NCI-H1048 (cell line): ENCODE data around the gene RALY.

Experiments
- DNase-seq: peaks from one replicate; lab custom pipeline; 2025; lab: John Stamatoyannopoulos, UW

The RALY gene

DNA sequence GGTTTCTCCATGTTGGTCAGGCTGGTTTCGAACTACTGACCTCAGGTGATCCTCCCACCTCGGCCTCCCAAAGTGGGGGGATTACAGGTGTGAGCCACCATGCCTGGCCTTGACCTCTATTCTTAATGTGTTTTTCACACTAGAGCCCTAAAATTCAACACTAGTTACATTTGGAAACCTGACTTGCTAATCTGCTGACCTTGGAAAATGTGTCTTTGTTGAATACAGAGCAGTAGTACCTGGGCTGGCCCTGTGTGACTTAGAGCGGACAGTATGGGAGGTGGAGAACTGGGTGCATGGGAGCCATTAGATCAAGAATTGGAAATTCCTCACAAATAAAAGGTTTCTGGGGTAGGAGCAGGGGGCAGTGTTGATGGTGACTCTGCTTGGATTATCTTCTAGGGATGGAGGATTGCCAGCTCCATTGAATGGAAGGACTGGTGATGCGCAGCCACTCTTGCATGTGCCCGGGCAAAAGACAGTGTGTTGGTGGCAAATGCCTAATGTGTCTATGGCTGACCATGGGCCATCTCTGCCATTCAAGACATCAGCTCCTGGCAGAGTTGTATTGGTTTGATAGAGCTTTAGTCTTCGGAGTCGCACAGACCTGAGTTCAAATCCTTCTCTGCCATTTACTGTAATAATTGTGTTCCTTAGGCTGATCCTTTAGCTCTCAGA lies 53.4 kb downstream of the RALY start:
- DNase-seq: no peak

DNA sequence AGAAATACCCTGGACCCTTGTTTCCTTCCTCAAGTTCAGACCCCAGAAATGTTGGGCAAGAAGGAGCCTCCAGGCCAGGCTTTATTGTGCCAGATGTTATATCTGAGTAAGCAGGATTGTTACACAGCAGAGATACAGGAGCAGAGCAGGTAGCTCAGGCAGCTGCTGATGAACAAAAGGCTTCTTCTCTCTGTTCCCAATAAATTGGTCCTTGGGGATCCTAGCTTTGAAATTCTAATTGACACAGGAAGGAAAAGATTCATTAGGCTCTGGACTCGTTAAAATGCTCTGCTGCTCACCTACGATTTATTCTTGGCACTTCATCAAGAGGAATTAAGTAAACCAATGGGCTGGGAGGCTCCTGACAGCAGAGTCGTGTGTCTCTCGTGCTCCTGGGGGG lies 54.2 kb downstream of the RALY start:
- no peak for DNase-seq

DNA sequence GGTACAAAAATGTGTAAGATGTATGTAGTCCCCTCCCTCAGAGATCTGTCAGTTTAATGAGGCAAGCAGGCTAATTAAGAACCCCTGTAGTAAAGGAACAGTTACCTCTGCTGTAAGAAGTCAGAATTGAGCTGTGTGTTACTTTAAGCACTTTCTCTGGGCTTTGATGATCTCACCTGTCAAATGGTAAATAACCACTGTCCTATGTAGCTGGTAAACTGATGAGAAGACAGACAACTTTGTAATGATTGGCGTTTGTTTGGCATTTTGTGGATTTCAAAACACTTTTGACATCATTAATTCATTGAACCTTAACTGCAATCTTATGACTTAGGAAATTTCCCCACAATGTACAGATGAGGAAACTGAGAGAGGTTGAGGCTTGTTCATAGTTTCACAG lies 55.7 kb downstream of the RALY start:
- DNase-seq: no peak

DNA sequence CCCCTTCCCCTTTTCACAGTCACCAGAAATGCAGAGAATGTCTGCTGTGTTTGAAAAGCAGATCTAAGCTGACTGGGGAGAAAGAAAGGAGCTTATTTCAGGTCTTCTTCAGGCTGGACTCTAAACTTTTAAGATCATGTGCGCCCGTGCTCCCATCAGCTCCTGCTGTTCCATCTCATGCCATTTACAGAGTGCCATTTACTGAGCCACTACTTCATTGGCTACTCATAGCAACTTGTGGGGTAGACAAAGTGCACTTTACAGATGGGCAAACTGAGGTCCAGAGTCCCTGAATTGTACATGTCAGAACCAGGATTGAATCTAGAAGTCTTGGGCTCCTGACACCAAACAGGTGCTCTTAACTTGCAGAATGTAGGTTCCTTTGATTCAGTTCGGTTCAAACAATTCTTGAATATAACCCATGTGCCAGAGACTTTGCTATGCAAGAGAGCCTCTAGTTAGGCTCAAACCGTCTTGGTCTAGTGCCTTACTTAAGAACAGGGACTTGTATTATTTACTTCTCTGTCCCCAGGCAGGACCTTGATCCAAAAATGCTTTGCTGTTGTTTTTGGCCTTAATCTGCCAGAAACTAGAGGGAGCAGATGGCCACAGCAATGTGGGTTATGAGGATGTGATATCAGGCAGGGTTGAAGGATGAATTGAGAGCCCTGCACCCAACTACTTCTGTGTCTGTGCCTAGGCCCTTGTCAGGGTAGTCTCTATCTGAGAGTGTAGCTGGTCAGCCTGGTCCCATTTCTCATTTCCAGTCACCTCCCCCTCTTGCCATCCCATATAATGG lies 56.4 kb downstream of the RALY start:
- DNase-seq: no peak

DNA sequence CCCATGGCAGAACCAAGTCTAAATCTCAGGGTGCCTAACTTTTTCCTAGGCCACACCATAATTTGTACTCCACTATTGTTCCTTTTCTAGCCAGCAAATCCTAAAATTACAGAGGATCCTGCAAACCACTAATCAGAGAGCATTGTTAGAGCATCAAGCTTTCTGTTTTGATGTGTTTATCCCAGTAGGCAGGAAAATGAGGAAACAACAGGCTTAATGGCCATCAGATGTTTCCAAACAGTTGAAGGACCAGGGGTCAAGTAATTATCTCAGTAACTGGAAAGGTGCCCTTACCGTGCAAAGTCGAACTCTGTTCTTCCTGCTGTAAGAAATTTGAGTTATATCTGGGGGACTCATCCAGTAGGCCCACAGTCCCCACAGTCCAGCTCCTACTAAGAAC lies 58.7 kb downstream of the RALY start:
- DNase-seq: no peak

DNA sequence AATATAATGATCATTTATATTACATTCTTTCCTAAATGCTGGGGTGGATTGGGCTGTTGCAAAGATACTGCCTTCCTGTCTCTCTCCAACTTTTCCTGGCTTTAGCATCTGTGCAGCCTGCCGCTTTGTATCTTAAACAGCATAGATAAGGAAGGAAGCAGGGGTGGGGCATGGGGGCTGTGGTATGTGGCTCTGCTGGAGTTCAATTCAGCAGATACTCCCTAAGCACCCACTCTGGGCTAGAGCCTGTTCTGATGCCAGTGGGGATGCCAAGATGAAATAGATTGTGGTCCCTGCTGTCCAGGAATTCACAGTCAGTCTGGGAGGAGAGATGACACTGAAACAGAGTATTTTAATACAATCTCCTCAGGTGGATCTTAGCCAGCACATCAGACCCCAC lies 61.6 kb downstream of the RALY start:
- DNase-seq: no peak

DNA sequence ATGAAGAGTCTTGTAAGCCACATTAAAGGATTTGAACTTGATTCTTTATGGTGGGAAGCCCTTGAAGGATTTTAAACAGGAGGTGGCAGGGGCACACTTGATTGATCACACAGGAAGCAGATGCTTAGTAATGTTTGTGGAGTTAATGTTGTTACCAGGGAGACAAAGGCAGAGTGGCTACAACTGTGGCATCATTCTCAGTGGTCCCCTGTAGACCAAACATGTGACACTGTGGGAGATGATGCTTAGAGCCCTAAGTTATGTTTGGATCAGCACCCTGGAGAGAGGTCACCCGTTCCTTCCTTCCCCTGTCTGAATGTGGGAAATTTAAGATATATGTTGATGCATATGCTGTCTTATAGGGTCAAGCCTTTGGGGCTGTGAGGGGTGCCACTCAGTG lies 65.1 kb downstream of the RALY start:
- no peak for DNase-seq

DNA sequence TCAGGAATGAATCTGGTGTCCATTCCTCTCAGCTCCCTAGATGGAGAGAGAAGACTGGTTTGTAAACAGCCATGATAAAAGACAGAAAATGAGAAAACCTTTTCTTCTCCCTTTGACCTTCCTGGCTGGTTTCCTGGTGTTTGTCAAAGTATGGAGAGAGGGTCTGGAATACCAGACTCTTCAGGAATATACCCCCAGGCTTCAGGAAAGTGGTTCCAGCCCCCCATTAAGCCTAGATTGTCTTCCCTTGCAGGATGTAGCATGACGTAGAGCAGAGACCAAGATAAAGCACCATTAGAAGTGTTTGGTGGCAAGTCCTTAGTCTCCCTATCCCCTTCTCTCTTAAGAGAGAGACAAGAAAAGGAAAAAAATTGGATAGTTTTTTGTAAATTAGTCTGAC lies 67.3 kb downstream of the RALY start:
- DNase-seq: no peak

DNA sequence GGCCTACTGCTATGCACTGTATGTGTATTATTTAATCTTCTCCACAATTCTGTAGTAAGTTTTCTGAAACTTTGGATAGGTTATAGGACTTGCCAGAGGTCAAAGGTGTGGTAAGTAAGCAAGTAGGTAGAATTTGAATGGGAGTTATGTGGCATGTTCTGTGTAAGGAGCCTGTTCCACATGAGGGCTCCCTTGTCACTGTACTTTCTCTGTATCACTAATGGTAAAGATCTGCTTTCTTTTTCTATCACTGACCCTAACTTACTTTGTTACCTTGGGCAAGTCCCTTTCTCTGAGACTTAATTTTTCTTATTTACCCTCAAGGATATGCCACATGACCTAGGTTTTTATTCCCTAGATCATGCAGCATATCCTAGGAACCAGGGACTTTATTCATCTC lies 68.0 kb downstream of the RALY start:
- no peak for DNase-seq

DNA sequence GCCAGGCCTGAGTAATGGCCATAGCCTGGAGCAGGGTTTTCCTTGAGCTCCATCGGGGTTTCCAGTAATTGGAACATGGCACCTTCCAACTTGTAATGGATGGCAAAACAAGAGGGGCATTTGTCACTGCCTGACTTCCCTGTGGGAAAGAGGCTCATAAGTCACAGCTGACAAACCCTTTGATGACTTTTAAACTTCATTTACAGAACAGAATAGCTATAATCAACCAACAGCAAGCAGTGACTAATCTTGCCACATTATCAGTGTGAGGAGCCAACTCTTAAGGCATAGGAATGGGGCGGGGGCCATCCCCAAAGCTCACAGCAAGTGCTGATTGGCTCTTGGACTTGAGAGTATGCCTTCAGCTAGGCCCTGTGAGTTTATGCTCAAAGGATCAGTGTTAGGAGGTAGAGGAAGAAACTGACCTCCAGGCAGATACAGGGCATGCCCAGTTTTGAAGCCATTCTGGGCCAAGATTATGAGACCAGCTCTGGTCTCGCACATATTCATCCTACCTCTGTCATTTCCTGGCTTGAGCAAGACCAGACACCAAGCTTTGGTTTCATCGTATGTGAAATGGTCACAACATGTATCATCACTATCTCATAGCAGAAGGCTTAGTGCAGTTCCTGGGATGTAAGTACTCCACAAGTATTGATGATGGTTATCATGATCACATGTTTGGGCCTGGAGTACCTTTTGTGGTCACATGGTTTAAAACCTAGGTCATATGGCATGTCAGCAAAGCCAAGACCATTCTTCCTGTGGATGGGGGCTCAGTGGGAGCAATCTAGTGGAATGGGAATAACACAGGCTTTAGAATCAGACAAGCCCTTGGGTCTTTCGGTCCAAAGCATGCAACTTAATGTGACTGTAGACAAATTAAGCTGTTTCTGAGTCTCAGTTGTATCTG lies 69.1 kb downstream of the RALY start:
- DNase-seq: no peak

DNA sequence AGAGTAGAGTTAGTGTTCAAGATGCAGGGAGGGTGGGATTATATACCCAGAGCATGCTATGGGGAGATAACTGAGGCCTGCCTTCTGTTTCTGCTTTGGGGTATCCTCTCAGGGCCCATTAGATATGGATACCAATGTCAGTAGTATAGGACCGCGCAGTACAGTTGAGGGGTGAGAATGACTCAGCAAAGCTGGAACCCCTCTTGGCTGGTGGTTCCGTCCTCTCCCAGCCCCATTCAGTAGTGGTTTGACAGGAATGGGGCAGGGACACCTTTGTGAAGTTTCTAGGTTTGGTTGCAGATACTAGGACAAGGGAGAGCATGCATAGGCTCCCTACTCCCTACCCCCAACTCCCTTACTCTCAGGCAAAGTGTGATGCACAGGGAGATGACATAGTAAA lies 70.6 kb downstream of the RALY start:
- no peak for DNase-seq

DNA sequence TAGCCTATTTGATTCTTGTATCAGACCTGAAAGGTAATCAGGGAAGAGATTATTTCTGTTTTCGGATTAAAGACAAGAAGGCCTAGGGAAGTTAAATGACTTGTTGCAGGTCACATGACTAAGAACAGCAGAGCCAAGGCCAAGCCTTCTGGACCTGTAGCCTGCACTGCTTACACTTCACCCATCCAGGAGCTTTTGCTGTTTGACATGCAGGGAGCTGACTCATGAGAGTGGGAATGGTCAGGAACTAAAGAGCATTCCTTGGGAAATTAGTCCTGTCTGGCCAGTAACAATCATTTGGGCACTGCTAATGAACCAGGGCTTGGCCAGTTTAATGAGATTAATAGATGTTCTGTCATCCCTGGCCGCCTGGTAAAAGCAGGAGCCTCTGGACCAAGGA lies 71.5 kb downstream of the RALY start:
- DNase-seq: no peak

DNA sequence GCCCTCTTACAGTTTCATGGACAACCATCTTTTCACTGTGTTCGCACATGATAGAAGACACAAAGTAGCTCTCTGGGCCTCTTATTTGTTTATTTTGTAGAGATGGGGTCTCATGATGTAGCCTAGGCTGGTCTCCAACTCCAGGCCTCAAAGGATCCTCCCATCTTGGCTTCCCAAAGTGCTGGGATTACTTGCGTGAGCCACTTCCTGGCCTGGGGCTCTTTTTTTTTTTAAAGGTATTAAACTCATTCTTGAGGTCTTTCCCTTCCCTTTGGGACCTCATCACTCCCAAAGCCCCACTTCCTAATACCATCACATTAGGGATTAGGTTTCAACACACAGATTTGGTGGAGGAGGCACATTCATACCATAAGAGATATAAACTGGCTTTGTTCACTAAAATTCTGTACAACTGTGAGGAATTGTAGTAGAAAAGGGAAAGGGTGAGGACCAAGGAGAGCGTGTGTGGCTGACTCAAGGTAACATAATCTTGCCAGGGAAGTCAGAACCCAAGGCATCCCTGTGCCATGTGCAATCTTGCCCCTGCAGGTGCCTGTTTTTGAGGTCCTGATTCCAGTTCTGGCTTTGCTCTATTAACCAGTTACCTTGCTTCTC lies 72.9 kb downstream of the RALY start:
- DNase-seq: no peak

DNA sequence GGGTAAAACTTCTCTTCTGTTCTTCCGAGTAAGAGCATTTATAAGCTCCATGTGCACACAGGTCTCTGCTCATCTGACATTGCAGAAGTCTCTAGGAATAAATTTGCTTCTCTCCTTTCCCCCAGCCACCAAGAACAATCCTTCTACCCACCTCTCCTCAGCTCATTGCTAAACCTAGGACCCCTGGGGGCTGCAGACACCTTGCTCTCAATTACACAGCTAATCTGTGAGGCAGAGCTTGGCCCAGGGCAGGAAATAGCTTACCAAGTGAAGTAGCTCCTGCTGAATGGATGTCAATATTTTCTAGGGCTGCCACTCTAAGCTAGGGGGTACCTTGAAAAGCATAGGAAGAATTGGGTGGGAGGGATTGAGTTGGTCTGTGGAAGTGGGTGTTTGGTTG lies 74.3 kb downstream of the RALY start:
- DNase-seq: no peak

DNA sequence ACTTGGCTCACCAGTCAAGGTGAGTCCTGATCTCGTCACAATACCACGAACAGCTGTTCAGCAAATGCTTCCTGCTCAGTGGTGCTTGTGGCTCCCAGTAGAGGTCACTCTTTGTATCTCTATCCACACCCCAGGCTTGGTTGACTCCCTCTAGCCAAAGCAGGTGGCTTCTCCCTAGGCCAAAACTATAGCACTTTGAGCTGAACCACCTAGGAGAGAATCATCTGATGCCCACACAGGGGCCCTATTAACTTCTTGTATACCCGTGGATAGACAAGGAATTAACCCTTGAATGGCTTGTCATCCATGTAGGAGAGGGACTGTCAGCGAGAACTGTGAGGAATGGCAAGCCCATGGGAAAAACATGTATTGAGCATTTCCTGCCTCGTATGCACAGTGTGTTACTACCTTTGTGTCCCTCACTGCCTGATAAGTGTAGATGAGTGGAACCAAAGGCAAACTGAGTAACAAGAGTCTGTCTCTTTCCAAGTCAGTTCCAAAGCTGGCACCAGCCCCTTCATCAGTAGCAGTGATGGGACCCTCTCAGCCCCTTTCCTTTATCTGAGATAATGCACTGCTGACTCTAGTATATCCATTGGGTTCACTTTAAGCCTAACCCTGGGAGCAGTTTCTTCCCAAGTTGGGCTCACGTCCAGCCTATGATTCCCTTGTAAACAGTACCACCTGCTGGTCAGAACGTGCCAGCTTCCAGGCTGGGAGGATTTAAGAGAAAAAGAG lies 75.8 kb downstream of the RALY start:
- DNase-seq: peak; percentile 39

DNA sequence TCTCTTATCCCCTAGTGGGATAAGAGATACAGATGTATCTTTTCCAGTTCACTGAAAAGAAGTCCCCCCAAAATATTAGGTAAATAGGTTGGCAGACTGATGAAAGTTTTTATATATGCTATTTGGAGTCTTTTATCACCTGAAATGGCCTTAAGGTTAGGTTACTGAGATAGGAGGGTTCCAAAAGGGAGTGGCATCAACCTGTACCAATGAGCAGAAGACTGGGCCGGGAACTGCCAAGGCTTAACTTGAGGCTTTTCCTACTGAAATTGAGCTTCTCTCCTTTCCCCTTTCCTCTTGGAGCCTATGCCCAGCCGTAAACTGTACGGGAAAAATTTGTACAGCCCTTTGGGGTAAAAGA lies 76.3 kb downstream of the RALY start:
- DNase-seq: no peak

DNA sequence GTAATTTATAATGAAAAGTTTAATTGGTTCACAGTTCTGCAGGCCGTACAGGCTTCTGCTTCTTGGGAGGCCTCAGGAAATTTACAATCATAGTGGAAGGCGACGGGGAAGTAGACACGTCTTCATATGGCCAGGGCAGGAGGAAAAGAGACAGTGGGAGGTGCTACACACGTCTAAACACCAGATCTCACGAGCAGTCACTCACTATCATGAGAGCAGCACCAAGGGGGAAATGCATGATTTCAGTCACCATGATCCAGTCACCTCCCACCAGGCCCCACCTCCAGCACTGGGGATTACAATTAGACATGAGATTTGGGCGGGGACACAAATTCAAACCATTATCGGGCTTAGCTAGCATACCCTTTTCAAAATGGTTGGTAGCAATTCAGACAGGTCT lies 77.1 kb downstream of the RALY start:
- DNase-seq: no peak

DNA sequence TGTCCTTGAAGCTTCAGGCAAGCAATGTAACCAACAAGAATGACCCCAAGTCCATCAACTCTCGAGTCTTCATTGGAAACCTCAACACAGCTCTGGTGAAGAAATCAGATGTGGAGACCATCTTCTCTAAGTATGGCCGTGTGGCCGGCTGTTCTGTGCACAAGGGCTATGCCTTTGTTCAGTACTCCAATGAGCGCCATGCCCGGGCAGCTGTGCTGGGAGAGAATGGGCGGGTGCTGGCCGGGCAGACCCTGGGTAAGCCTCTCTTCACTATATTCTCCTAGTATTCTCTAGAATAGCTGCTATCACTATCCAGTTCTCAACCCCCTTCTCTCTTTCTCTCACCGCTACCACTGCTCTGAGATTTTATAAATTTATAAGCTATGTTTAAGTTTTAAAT lies 78.4 kb downstream of the RALY start:
- no peak for DNase-seq

DNA sequence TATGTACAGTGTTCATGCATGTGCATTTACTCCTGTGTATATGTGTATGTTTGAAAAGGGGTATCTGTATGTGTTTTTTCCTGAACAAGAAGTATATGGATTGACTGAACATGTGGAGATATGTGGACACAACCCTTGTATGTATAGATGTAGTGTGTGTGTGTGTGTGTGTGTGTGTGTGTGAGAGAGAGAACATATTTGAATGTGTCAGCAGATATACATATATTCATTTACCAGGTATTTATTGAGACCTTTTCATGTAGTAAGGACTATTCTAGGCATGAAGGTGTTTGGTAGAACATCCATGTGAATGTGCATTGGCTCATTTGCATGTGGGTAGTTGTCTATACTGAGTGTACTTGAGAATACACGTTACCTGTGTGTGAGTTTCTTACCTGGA lies 79.1 kb downstream of the RALY start:
- no peak for DNase-seq

DNA sequence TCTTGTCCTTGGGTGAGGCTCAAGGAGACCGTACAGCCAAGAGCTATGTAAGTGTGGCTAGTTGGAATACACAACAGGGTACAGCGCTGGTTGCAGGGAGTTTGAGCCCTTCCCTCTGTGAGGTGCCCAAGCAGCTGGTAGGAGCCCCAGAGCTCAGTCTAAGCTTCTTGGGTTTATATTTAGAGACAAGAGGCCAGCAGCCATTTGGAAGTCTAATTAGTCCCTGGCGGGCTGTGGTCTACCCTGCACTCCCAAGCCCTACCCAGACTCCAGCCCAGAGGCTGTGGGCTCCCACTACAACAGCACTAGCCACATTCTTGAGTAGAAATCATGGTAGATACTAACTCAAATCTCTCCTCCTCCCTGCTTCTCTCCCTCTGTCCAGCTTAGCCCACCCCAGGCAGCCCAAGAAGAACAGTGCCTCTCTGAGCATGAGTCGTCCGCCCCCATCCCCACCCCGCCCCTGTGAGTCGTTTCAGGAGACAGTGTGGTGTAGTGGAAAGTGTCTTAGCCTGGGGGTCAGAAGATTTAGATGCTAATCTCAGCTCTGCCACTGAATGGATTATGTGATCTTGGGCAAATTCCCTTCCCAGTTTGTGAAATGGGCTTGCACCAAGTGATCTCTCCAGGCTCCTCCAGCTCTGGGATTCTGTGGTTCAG lies 80.5 kb downstream of the RALY start:
- no peak for DNase-seq

DNA sequence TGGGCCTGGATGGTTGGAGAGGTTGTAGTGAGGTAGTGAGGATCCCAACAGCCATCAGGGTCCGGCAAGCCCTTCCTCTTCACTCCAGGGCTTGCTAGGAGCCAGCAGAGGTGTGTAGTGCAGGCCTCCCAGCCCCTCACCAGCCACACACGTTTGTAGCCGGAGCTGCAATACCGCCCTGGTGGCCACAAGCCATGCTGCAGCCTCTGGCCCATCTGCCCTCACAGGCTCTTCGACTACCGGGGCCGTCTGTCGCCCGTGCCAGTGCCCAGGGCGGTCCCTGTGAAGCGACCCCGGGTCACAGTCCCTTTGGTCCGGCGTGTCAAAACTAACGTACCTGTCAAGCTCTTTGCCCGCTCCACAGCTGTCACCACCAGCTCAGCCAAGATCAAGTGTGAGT lies 81.9 kb downstream of the RALY start:
- DNase-seq: no peak
